ENCODE data around the gene NTN1. TPM values are rescaled to one million over a fixed set of nuclear protein-coding genes. Genes with fewer than 3 reads are reported as not detected.
"Not testable (repeated sequence)": the region's sequence is repeated elsewhere in the genome, so short reads cannot be mapped to it uniquely, and the experiment has no call there.

NTN1 gene
- total and polyA plus RNA-seq, 2 of the 4 experiments (the other 2 are of a cell fraction) = under 0.01 to 0.07 TPM

DNA sequence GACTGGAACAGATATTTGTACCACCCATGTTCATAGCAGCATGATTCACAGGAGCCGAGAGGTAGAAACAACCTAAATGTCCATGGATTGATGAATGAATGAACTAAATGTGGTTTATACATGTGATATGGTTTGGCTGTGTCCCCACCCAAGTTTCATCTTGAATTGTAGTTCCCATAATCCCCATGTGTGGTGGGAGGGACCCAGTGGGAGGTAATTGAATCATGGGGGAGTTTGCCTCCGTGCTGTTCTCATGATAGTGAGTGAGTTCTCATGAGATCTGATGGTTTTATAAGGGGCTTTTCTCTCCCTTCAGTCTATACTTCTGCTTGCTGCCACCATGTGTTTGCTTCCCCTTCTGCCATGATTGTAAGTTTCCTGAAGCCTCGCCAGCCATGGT lies 81.9 kb downstream of the NTN1 start:
- CTCF ChIA-PET; H4K5ac ChIP-seq (ENCODE audit: low read depth, low read length); H2BK20ac ChIP-seq (ENCODE audit: low read depth, low read length); H3K27me3 ChIP-seq (ENCODE audit: control insufficient read depth, insufficient read depth, low read length); H2AFZ ChIP-seq (replicated peaks; ENCODE audit: low read length, poor library complexity); H3K9me3 ChIP-seq (ENCODE audit: control insufficient read depth, insufficient read depth, low read length); POLR2A ChIA-PET (ENCODE audit: unreplicated experiment); H2BK5ac ChIP-seq (ENCODE audit: low read depth, low read length, poor library complexity, severe bottlenecking); H3K27ac ChIP-seq (ENCODE audit: insufficient read depth, low read length); H3K79me1 ChIP-seq (ENCODE audit: low read depth in 1 of 2, low read length in 2 of 2); H3K9me1 ChIP-seq (ENCODE audit: insufficient read depth, low read length); in situ Hi-C loops (cut with MboI; ENCODE audit: low sequenced_read_pairs); H3K18ac ChIP-seq (ENCODE audit: low read depth, low read length); H3K56ac ChIP-seq (ENCODE audit: extremely low read depth, insufficient read depth, low read length); H4K8ac ChIP-seq (ENCODE audit: low read depth in 2 of 2, low read length in 2 of 2); H3K4me3 ChIP-seq (ENCODE audit: insufficient read depth, low read depth, low read length); H3K4ac ChIP-seq (ENCODE audit: low read depth, low read length); H2AK9ac ChIP-seq (replicated peaks; ENCODE audit: low read depth, low read length, poor library complexity); ATAC-seq (ENCODE audit: low read depth); H3K4me2 ChIP-seq (ENCODE audit: low read depth, low read length); DNase-seq; H3K4me1 ChIP-seq (ENCODE audit: control insufficient read depth, insufficient read depth, low read length); H4K91ac ChIP-seq (ENCODE audit: insufficient read depth, low read depth, low read length); H2BK15ac ChIP-seq (ENCODE audit: low read depth, low read length); H3K23ac ChIP-seq (ENCODE audit: low read depth, low read length); BruUV-seq (replicated peaks); dilution Hi-C loops (cut with HindIII; ENCODE audit: low sequenced_read_pairs, unreplicated experiment); H3K36me3 ChIP-seq (ENCODE audit: control insufficient read depth, insufficient read depth, low read length); H2AK5ac ChIP-seq (ENCODE audit: low read depth, low read length); H2BK120ac ChIP-seq (ENCODE audit: low read depth, low read length); H3K14ac ChIP-seq (replicated peaks; ENCODE audit: low read depth, low read length); H3K9ac ChIP-seq (ENCODE audit: low read depth, low read length); intact Hi-C loops (cut with micrococcal nuclease); H4K20me1 ChIP-seq (ENCODE audit: insufficient read depth, low read length): not testable (repeated sequence)
- WGBS, 2 experiments (ENCODE audit: extremely low coverage in 2 of 2, insufficient read length in 1 of 2) = no CpG with 5 or more reads among the region's 3 CpGs
